ENCODE measurements around the gene PCGF3. TPM values are rescaled to one million over a fixed set of nuclear protein-coding genes. Genes with fewer than 3 reads are reported as not detected.
"Not testable (repeated sequence)": the region's sequence is repeated elsewhere in the genome, so short reads cannot be mapped to it uniquely, and the experiment has no call there.

Gene PCGF3
- total RNA-seq, 2 donors from 2014 or later = 34.4 to 35.3 TPM

DNA sequence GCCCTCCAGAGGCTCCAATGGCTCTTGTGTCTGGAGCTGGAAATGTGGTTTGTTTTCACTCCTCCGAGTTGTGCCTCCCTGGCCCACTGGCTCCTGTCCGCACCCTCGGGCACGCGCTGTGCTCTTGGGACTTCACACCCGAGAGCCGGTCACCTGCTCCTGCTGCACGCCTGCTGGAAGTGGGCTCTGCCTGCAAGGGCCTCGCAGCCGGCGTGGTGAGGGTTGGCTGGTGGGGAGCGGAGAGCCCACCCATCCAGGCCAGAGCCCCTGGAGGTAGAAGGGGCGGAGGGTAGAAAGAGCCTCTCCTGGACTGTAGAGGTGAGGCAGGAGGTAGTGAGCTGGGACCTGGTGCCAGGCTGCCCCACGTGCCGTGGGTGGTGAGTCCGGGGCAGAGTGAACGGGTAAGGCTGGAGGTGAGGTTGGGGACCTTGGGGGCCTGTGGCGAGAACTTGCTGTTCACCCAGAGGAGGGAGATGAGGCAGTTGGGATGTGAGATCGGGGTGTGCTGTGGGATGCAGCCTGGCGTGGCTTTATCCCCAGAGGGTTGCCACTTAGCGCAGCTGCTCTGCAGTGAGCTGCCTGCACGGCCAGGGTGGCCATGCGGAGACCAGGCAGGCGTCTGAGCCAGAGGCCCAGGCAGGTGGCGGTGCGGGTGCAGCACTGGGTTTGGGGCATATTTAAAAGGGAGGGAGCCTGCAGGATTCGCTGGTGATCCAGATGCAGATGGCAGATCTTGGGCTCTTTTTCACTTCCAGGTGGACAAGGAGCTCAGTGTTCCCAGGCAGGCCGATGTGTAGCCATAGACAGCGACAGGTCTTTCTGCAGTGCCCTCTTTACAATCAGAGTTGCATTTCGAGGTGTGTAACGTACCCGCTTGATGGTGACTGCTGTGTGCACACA is 48.8 kb downstream of the PCGF3 start:
- no peak for ATAC-seq (replicated peaks)
- no peak overlapping the region for H3K4me3 Mint-ChIP-seq
- no peaks in the 10 kb centered on the region for H3K9me3 Mint-ChIP-seq
- no peaks in the 10 kb centered on the region for H3K4me1 Mint-ChIP-seq
- no peak overlapping the region for H3K27ac Mint-ChIP-seq
- no peaks in the 10 kb centered on the region for H3K27me3 Mint-ChIP-seq
- H3K36me3 Mint-ChIP-seq (ENCODE audit: low read depth) = peaks cover 32% of the 10 kb centered on the region

DNA sequence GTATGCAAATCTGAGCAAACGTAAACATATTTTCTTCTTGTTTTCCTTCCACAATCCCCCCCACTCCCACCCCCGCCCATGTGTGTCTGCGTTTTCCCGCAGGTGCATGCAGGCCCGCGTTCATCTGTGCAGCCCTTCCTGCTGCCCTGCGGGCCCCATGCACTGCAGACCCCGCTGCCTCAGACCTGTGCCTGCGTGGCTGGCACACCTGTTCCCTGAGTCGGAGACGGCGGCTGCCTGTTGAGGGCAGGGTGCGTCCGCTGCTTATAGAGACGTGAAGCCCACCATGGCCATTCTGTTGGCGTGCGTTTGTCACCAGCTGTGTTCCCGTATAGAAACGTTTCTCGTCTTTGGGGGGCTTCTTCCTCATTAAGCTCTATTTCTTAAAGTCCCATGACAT is 51.5 kb downstream of the PCGF3 start:
- Mint-ChIP-seq H3K9me3 (no peaks in the 10 kb centered on the region), H3K27ac (no peak overlapping the region), H3K27me3 (no peaks in the 10 kb centered on the region), H3K4me3 (no peak overlapping the region), H3K36me3 (ENCODE audit: low read depth) (peaks cover 30% of the 10 kb centered on the region), H3K4me1 (peaks cover 13% of the 10 kb centered on the region)
- ATAC-seq (replicated peaks) = no peak

DNA sequence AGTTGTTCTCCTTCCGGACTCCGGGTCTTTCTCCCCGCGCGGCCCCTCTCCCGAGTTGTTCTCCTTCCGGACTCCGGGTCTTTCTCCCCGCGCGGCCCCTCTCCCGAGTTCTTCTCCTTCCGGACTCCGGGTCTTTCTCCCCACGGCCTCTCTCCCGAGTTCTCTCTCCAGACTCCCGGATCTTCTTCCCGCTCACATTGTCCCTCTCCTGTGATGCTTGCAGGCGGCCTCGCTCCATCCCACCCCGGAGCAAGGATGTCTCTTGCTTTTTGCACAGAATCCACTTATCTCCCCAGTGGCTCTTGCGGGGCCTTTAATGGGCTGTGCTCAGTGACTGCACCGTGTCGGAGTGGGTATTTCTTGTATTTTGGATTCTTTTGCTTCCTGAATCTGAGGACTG is 54.2 kb downstream of the PCGF3 start:
- ATAC-seq (replicated peaks); H3K9me3 Mint-ChIP-seq; H3K4me3 Mint-ChIP-seq; H3K27me3 Mint-ChIP-seq: not testable (repeated sequence)
- Mint-ChIP-seq H3K27ac (peak overlapping the region; percentile 51), H3K4me1 (peaks cover 24% of the 10 kb centered on the region), H3K36me3 (ENCODE audit: low read depth) (peaks cover 45% of the 10 kb centered on the region)

DNA sequence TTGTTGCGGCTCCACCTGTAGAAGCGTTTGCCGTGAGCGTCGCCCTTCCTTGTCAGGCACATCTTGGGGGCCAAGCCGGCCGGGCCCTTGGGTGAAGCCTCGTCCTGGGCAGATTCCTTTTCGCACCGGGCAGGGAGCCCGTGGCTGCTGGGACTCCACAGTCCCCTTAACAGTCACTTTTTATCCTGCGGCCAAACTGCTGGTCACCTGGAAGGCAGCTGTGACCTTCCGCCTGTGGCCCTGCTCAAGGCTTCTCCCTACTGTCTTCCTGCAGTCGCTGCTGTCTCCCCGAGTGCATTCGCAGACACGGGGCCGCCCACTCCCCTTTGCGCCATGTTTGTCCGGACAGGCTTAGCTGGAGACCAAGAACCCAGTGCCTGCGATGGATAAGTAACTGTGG is 55.0 kb downstream of the PCGF3 start:
- Mint-ChIP-seq H3K4me1 (peaks cover 24% of the 10 kb centered on the region), H3K27me3 (no peaks in the 10 kb centered on the region), H3K4me3 (no peak overlapping the region), H3K27ac (peak overlapping the region; percentile 51), H3K36me3 (ENCODE audit: low read depth) (peaks cover 50% of the 10 kb centered on the region), H3K9me3 (no peaks in the 10 kb centered on the region)
- ATAC-seq (replicated peaks) = no peak

DNA sequence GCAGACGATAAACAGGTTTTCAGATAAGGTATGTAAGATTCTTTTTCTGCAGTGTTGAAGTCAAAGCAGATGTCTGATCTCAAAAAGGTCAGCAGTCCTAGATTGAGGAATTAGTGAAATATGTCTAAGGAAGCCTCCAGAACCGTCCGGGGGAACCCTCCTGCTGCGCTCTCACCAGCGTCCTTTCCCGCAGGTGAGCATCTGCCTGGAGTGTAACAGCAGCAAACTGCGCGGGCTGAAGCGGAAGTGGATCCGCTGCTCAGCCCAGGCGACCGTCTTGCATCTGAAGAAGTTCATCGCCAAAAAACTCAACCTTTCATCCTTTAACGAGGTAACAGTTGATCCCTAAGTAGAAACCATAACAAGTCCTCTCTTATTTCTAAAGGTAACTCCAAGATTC is 55.5 kb downstream of the PCGF3 start:
- H3K9me3 Mint-ChIP-seq = no peaks in the 10 kb centered on the region
- H3K27me3 Mint-ChIP-seq = no peaks in the 10 kb centered on the region
- H3K36me3 Mint-ChIP-seq (ENCODE audit: low read depth) = peaks cover 54% of the 10 kb centered on the region
- H3K4me1 Mint-ChIP-seq = peaks cover 24% of the 10 kb centered on the region
- H3K27ac Mint-ChIP-seq = peak overlapping the region; percentile 52
- ATAC-seq (replicated peaks) = no peak
- H3K4me3 Mint-ChIP-seq = no peak overlapping the region

DNA sequence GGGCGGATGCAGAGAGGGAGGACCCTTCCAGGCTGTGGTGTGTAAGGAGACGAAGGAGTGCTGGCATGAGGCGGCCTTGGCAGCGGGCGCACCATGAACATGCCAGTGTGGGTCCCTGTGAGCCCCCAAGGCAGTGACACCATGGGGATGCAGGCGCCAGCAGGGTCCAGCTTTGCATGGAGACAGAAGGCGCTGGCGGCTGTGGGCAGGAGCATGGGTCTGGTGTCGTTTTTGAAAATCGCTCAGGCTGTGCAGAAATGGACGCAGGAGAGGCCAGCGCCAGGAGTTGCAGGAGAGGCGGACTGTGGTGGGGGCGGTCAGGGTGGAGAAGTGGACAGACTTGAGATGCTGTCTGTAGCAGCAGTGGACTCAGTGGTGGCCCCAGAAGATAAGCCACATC is 56.1 kb downstream of the PCGF3 start:
- peaks cover 24% of the 10 kb centered on the region for H3K4me1 Mint-ChIP-seq
- peak overlapping the region; percentile 52 for H3K27ac Mint-ChIP-seq
- peaks cover 61% of the 10 kb centered on the region for H3K36me3 Mint-ChIP-seq (ENCODE audit: low read depth)
- no peaks in the 10 kb centered on the region for H3K27me3 Mint-ChIP-seq
- ATAC-seq (replicated peaks) = no peak
- H3K4me3 Mint-ChIP-seq = no peak overlapping the region
- H3K9me3 Mint-ChIP-seq = no peaks in the 10 kb centered on the region

DNA sequence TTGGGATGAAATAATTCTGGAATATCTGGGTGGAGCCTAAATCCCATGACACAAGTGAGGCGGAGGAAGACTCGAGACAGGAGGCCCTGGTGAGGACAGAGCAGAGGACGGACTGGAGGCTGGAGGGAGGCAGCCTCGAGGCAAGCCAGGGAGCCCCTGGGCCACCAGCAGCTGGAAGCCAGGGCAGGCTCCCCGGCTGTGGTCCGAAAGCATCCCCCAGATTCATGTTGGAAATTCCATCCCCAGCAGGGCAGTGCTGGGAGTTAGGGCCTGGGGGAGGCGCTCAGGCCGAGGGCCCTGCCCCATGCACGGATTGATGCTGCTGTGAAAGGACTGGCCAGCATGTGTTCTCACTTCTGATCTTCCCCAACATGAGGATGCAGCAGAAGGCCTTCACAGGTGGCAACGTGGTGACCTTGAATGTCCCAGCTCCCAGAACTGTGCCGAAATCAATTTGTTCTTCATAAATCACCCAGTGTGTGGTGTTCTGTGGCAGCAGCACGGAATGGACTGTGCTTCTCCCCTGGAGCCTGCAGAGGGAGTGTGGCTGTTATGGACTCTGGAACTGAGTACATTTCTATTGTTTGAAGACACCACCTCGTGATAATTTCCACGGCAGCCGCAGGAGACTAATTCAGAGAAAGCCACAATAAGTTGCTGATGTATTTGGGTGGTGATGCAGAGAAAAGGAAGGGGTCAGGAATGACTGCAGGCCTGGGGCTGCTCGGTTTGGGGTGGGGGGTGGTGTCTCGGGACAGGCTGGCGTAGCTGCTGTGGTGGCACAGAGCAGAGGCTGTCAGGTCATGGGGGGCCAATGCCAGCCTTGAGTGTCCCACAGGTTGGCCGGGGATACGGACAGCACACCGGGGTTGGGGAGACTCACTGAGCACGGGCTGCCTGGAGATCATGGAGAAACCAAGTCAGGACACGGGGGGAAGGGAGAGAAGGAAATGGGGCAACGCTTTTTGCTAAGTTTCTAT is 56.9 kb downstream of the PCGF3 start:
- peak overlapping the region; percentile 40 for H3K4me3 Mint-ChIP-seq
- H3K9me3 Mint-ChIP-seq = no peaks in the 10 kb centered on the region
- peak overlapping the region; percentile 71 for H3K27ac Mint-ChIP-seq
- ATAC-seq (replicated peaks) = peak; percentile 34
- no peaks in the 10 kb centered on the region for H3K27me3 Mint-ChIP-seq
- H3K4me1 Mint-ChIP-seq = peaks cover 24% of the 10 kb centered on the region
- peaks cover 69% of the 10 kb centered on the region for H3K36me3 Mint-ChIP-seq (ENCODE audit: low read depth)

DNA sequence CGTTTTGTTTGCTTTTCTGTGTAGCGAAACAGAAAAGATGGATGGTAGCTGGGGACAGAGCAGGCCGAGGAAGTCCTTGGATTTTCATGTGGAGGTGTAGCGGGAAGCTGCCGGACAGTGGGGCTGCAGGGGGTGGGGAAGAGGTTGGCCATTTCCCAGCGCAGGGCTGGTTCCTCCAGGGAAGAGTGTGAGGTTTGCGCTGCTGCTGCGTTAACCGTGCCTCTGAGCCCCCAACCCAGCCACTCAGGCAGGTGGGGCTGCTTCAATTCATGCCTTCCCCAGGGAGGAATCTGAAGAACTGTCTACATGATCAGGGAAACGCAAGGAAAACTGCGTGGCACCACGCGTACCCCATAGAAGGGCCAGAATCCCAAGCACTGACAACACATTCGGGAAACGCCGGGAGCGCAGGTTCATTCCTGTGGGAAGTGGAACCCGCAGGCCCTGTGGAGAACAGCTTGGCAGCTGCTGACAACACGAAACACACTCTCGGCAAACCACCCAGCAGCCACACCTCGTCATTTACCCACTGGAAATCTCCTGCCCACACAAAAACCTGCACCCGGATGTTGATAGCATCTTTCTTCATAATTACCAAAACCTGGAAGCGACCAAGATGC is 57.7 kb downstream of the PCGF3 start:
- ATAC-seq (replicated peaks) = peak; percentile 59
- Mint-ChIP-seq H3K9me3 (no peaks in the 10 kb centered on the region), H3K27ac (peak overlapping the region; percentile 71), H3K36me3 (ENCODE audit: low read depth) (peaks cover 77% of the 10 kb centered on the region), H3K4me3 (peak overlapping the region; percentile 40), H3K27me3 (no peaks in the 10 kb centered on the region), H3K4me1 (peaks cover 24% of the 10 kb centered on the region)

DNA sequence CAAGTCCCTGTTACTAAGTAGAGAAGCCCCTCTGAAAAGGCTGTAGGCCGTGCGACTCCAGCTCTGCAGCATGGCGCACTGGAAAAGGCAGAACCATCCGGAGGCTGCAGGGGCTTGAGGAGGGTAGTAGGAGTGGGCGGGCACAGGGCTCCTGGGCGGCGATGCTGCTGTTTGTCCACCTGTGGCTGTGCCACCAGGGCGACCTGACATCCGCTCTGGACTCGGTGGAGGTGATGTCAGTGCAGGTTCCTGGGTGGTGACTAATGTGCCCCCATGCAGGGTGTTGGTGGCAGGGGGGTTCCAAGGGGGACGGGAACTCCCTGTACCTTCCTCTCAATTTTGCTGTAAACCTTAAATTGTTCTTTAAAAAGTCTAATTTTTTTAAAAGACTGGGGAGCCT is 58.3 kb downstream of the PCGF3 start:
- no peaks in the 10 kb centered on the region for H3K9me3 Mint-ChIP-seq
- H3K36me3 Mint-ChIP-seq (ENCODE audit: low read depth) = peaks cover 83% of the 10 kb centered on the region
- H3K27ac Mint-ChIP-seq = peak overlapping the region; percentile 71
- ATAC-seq (replicated peaks) = peak; percentile 55
- H3K4me1 Mint-ChIP-seq = peaks cover 24% of the 10 kb centered on the region
- no peaks in the 10 kb centered on the region for H3K27me3 Mint-ChIP-seq
- peak overlapping the region; percentile 40 for H3K4me3 Mint-ChIP-seq

DNA sequence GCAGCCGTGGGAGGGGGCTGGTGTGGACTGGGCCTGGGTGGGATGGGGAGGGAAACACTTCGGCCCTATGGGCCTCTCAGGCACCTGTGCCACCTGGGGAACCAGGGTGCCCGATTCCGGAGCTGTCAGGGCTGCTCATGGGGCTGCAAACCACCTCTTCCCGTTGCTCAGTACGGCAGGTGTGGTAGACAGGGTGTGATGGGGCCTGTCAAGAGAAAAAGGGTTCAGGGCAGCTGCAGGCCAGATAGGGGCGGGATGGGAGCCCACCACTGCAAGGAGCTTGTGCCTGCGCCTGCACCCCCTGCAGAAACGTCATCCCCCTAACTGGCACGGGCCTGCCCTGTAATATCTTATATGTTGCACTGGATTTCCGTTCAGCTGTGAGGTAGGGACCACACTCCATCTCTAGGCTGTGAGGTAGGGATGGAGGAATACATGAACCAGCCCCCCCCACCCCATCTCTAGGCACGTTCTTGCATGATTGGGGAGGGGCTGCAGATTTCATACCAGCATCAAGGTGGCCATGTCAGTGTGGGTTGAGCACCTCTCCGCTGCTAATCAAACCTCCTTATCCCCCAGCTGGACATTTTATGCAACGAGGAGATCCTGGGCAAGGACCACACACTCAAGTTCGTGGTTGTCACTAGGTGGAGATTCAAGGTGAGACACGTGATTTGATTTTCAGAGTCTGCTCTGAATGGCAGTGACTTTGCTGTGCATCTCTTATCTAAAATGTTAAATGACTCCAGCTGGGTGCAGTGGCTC is 59.0 kb downstream of the PCGF3 start:
- H3K4me3 Mint-ChIP-seq = no peak overlapping the region
- H3K9me3 Mint-ChIP-seq = no peaks in the 10 kb centered on the region
- ATAC-seq (replicated peaks) = peak; percentile 28
- peaks cover 89% of the 10 kb centered on the region for H3K36me3 Mint-ChIP-seq (ENCODE audit: low read depth)
- H3K27me3 Mint-ChIP-seq = no peaks in the 10 kb centered on the region
- H3K4me1 Mint-ChIP-seq = peaks cover 27% of the 10 kb centered on the region
- H3K27ac Mint-ChIP-seq = peak overlapping the region; percentile 44

DNA sequence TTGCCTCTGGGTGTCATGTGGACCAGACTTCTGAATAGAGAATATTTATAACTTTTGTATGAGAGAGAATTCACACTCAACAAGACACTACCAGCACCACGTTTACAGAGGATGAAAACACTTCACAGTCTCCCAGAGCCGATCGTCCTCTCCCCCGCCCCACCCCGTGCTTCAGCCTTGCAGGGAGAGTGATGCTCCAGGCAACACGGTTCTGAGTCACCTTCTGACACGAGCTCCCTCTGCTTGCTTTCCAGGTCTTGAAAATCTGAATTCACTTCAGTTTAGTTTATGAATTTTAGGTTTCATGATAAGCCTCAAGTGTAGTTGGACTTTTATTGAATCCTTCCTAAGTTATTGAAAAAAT is 60.5 kb downstream of the PCGF3 start:
- Mint-ChIP-seq H3K27ac (peak overlapping the region; percentile 19), H3K4me3 (no peak overlapping the region), H3K27me3 (no peaks in the 10 kb centered on the region), H3K36me3 (ENCODE audit: low read depth) (peaks cover 91% of the 10 kb centered on the region), H3K4me1 (peaks cover 19% of the 10 kb centered on the region), H3K9me3 (no peaks in the 10 kb centered on the region)
- ATAC-seq (replicated peaks) = no peak

DNA sequence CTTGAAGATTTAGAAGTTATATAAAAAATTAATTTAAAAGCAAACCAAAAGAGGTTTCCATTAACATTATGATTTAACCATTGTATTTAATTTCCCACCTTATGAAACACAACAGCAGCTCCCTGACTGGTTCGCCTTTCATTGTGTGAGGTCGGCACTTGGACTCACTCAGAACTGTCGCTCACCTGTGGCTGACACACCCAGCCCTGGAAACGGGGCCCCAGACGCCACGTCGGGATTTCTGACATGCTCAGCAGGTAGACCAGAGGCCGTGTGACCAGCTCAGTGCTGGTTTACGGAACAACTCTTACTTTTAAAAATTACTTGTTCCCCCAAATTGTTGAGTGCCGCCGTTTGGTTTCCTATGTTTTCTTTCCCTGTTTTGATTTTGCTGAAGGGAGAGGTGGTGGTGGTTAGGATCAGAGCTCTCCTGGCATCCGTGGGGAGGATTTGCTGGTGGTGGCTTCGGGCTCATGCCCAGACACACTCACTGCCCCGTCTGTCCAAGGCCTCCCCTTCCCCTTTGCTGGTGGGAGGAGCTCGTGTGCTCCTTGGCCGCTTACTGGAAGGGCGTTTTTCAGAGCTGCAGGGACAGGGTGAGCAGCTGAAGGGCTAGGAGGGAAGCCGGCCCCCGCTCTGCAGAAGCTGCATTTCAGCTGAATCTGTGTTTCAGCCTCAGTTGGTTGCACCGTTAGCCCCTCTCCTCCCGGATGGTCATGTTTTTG is 61.1 kb downstream of the PCGF3 start:
- H3K36me3 Mint-ChIP-seq (ENCODE audit: low read depth) = peaks cover 91% of the 10 kb centered on the region
- no peak overlapping the region for H3K4me3 Mint-ChIP-seq
- peaks cover 19% of the 10 kb centered on the region for H3K4me1 Mint-ChIP-seq
- peak overlapping the region; percentile 19 for H3K27ac Mint-ChIP-seq
- ATAC-seq (replicated peaks) = no peak
- H3K9me3 Mint-ChIP-seq = no peaks in the 10 kb centered on the region
- H3K27me3 Mint-ChIP-seq = no peaks in the 10 kb centered on the region

DNA sequence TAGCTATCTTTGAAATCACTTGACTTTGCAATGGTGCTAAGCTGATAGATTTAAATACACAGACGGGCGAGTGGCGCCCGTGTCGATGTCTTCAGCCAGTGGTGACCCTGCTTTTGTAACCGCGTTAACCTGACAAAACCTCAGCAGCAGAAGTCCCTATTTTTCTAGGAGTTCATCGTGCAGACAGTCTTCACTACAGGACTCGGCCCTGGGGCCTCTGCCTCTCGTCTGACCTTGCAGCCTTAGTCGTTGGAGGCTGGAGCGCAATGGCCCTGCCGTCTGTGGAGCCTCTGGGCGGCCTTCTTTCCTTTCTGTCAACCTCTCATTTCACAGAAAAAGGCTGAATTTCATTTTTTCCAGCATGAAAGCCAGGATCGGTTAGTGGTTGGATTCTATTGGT is 62.4 kb downstream of the PCGF3 start:
- ATAC-seq (replicated peaks) = no peak
- H3K4me1 Mint-ChIP-seq = peaks cover 14% of the 10 kb centered on the region
- H3K36me3 Mint-ChIP-seq (ENCODE audit: low read depth) = peaks cover 88% of the 10 kb centered on the region
- no peak overlapping the region for H3K4me3 Mint-ChIP-seq
- H3K27me3 Mint-ChIP-seq = no peaks in the 10 kb centered on the region
- H3K9me3 Mint-ChIP-seq = no peaks in the 10 kb centered on the region
- H3K27ac Mint-ChIP-seq = no peak overlapping the region
